B cell (primary cell): Measurements from ENCODE around the gene RASL10A. TPM values are rescaled to one million over a fixed set of nuclear protein-coding genes. Genes with fewer than 3 reads are reported as not detected.

Source experiments
- ATAC-seq: fragments of 200-7000 bp; cut with Tn5 transposase; one replicate; pipeline ENCODE4 v1.10.0; 2021; ENCODE audit warnings: low read depth, mild to moderate bottlenecking, moderate number of reproducible peaks, moderate library complexity
- CTCF ChIA-PET: fragments of 350-600 bp; sonication (Branson Sonifier 250); formaldehyde crosslinking; loops from one replicate; lab custom pipeline; 2021; ENCODE audit warnings: antibody characterized with exemption, inconsistent platforms; lab: Charles Lee
- POLR2A ChIA-PET: fragments of 350-600 bp; sonication (Branson Sonifier 250); formaldehyde crosslinking; loops from one replicate; lab custom pipeline; 2021; ENCODE audit warnings: antibody characterized with exemption; lab: Charles Lee
- DNase-seq: peaks from one replicate; pipeline ENCODE4 v3.0.0; 2013
- H2AFZ ChIP-seq: 2 replicates; pipeline ENCODE4 v1.6.1; 2012; ENCODE audit warnings: mild to moderate bottlenecking, low read depth, low read length; ENCODE audit not compliant: insufficient read depth, poor library complexity, severe bottlenecking
- H3K27ac ChIP-seq, 2 donors: 1 replicate in 1 of 2; 2 replicates in 1 of 2; pipeline ENCODE4 v1.5.1; 2012 to 2013; ENCODE audit warnings: low read length in 2 of 2, mild to moderate bottlenecking in 2 of 2, moderate library complexity in 1 of 2
- H3K27me3 ChIP-seq, 4 experiments: fragments of 200-600 bp in 1 of 4; sonication (generic) in 1 of 4; replicated peaks in 1 of 4; 1 replicate in 2 of 4; 2 replicates in 2 of 4; pipeline versions ENCODE4 v1.6.1 to v1.7.0; 2013 to 2016; ENCODE audit warnings: low read length in 3 of 4, mild to moderate bottlenecking in 2 of 4, mixed read lengths in 1 of 4, moderate library complexity in 1 of 4; ENCODE audit not compliant: insufficient read depth in 4 of 4, control insufficient read depth in 3 of 4; ENCODE audit errors: control extremely low read depth in 1 of 4
- H3K36me3 ChIP-seq, 2 experiments: replicated peaks in 1 of 2; 1 replicate in 1 of 2; 2 replicates in 1 of 2; pipeline versions ENCODE4 v1.6.1 to v1.7.1; 2013; ENCODE audit warnings: low read length in 1 of 2; ENCODE audit not compliant: insufficient read depth in 2 of 2, control insufficient read depth in 1 of 2; ENCODE audit errors: control extremely low read depth in 1 of 2, extremely low read depth in 1 of 2
- H3K4me1 ChIP-seq, 2 donors: fragments of 200-600 bp in 1 of 2; sonication (generic) in 1 of 2; 1 replicate in 1 of 2; 2 replicates in 1 of 2; pipeline versions ENCODE4 v1.5.1 to v1.6.1; 2013 to 2017; ENCODE audit warnings: low read length in 2 of 2; ENCODE audit not compliant: control insufficient read depth in 2 of 2, insufficient read depth in 2 of 2
- H3K4me2 ChIP-seq: replicated peaks from 2 replicates; pipeline ENCODE3; 2012; ENCODE audit warnings: mild to moderate bottlenecking, low read depth, low read length; ENCODE audit not compliant: poor library complexity, severe bottlenecking
- H3K4me3 ChIP-seq, 5 experiments: fragments of 200-600 bp in 1 of 5; sonication (generic) in 1 of 5; 1 replicate in 3 of 5; 2 replicates in 2 of 5; pipeline versions ENCODE4 v1.5.1 to v1.7.0; 2011 to 2016; ENCODE audit warnings: low read length in 4 of 5, mild to moderate bottlenecking in 4 of 5, low read depth in 2 of 5, control low read depth in 1 of 5, moderate library complexity in 1 of 5; ENCODE audit not compliant: insufficient read depth in 1 of 5; ENCODE audit errors: control extremely low read depth in 1 of 5, extremely low read depth in 1 of 5
- H3K79me2 ChIP-seq: fragments of 200-600 bp; sonication (generic); one replicate; pipeline ENCODE4 v1.6.0; 2016; ENCODE audit warnings: low read length; ENCODE audit not compliant: control insufficient read depth, insufficient read depth
- H3K9ac ChIP-seq: fragments of 200-600 bp; sonication (generic); 2 replicates; pipeline ENCODE4 v1.6.1; 2017; ENCODE audit warnings: mild to moderate bottlenecking, low read length, moderate library complexity
- H3K9me3 ChIP-seq, 3 donors: one replicate each; pipeline versions ENCODE4 v1.6.1 to v1.7.1; 2013; ENCODE audit warnings: low read length in 2 of 3; ENCODE audit not compliant: control insufficient read depth in 2 of 3, insufficient read depth in 1 of 3; ENCODE audit errors: control extremely low read depth in 1 of 3
- H4K20me1 ChIP-seq: 2 replicates; pipeline ENCODE4 v1.6.0; 2012; ENCODE audit warnings: mild to moderate bottlenecking, low read length; ENCODE audit not compliant: insufficient read depth, control insufficient read depth, poor library complexity, severe bottlenecking
- H3K27ac Mint-ChIP-seq: one replicate; pipeline ENCODE4 v1.8.0; 2021; ENCODE audit warnings: mixed read lengths
- H3K27me3 Mint-ChIP-seq: one replicate; pipeline ENCODE4 v1.8.0; 2021; ENCODE audit warnings: mixed read lengths
- H3K4me1 Mint-ChIP-seq: one replicate; pipeline ENCODE4 v1.8.0; 2021; ENCODE audit warnings: mixed read lengths
- H3K4me3 Mint-ChIP-seq: one replicate; pipeline ENCODE4 v1.8.0; 2021; ENCODE audit warnings: mixed read lengths
- H3K9me3 Mint-ChIP-seq: one replicate; pipeline ENCODE4 v1.8.0; 2022; ENCODE audit warnings: mixed read lengths; ENCODE audit not compliant: insufficient read depth
- CTCF ChIP-seq: fragments of 200-600 bp; IDR thresholded peaks from one replicate; pipeline ENCODE4 v1.8.0; 2022; ENCODE audit warnings: antibody characterized with exemption, mild to moderate bottlenecking
- EZH2 ChIP-seq: IDR thresholded peaks from 2 replicates; pipeline ENCODE4 v1.6.1; 2012; ENCODE audit warnings: borderline replicate concordance, low read depth, mild to moderate bottlenecking, moderate library complexity, low read length; ENCODE audit not compliant: insufficient read depth, poor library complexity, severe bottlenecking
- WGBS: methylation state at CpG from one replicate; pipeline ENCODE4 v1.1.5; 2013; ENCODE audit warnings: missing lambda C conversion rate; ENCODE audit not compliant: insufficient coverage; 5-methylcytosine and 5-hydroxymethylcytosine counted together
- intact Hi-C: fragments of 100-400 bp; cut with micrococcal nuclease; formaldehyde crosslinking; loops from one replicate; pipeline ENCODE4 v1.10.0; 2022
- polyA plus RNA-seq: library from polyadenylated mRNA; depleted of rRNA; stranded (reverse); fragments of >200 nt; gene quantifications from 2 replicates; pipeline ENCODE4 v1.2.3, GENCODE V29; 2012
- total RNA-seq, 2 donors: library from RNA; stranded (reverse); fragments of 120-200 nt in 1 of 2; gene quantifications; 1 replicate in 1 of 2; 2 replicates in 1 of 2; pipeline versions ENCODE4 v1.2.3 to v1.2.4, GENCODE V29; 2013 to 2022

RASL10A gene
- total and polyA plus RNA-seq, 2 donors (not counting 1 experiment from before 2014, with no cell fraction given), result 2.8 to 4.7 TPM

GRCh38 chr22:29277927-29278326 is 37.6 kb downstream of the RASL10A start:
- POLR2A ChIA-PET, result no interaction called here
- intact Hi-C loops, result no loop called here
- Histone ChIP-seq H4K20me1 (peaks cover 82% of the 10 kb centered on the region), H3K9me3 (peaks cover 0 to 2% (median 0%) of the 10 kb centered on the region in 3 donors), H3K4me1 (no peaks in the 10 kb centered on the region), H3K4me2 (no peak overlapping the region), H3K27ac (no peak overlapping the region), H3K27me3 (no peaks in the 10 kb centered on the region), H3K36me3 (peaks cover 14 to 79% of the 10 kb centered on the region in 2 experiments), H2AFZ (no peak overlapping the region), H3K79me2 (peaks cover 80% of the 10 kb centered on the region), H3K4me3 (no peak overlapping the region), H3K9ac (no peak overlapping the region)
- Mint-ChIP-seq H3K4me3 (no peak overlapping the region), H3K9me3 (no peaks in the 10 kb centered on the region), H3K4me1 (peaks cover 34% of the 10 kb centered on the region), H3K27me3 (no peaks in the 10 kb centered on the region), H3K27ac (no peak overlapping the region)
- no peak for DNase-seq
- CTCF ChIA-PET, result no interaction called here
- no CpG with 5 or more reads among the region's 1 CpG for WGBS
- TF ChIP-seq CTCF (no peak), EZH2 (no peak)
- ATAC-seq, result no peak

- Mint-ChIP-seq H3K4me1 (peaks cover 51% of the 10 kb centered on the region), H3K27ac (no peak overlapping the region), H3K9me3 (no peaks in the 10 kb centered on the region), H3K4me3 (no peak overlapping the region), H3K27me3 (no peaks in the 10 kb centered on the region)
- peaks cover 8 to 79% of the 10 kb centered on the region in 2 experiments for H3K36me3 ChIP-seq
- no peak overlapping the region for H3K9ac ChIP-seq
- WGBS, result 100% methylated on average over 1 of the region's 3 CpGs
- H3K4me3 ChIP-seq, result no peak overlapping the region
- intact Hi-C loops, result no loop called here
- ATAC-seq, result no peak
- TF ChIP-seq EZH2 (no peak), CTCF (no peak)
- CTCF ChIA-PET, result no interaction called here
- peaks cover 12 to 15% of the 10 kb centered on the region in 2 donors for H3K4me1 ChIP-seq
- peaks cover 84% of the 10 kb centered on the region for H4K20me1 ChIP-seq
- no peak overlapping the region for H3K27ac ChIP-seq
- no peak overlapping the region for H2AFZ ChIP-seq
- peaks cover 90% of the 10 kb centered on the region for H3K79me2 ChIP-seq
- POLR2A ChIA-PET, result no interaction called here
- H3K4me2 ChIP-seq, result no peak overlapping the region
- peaks cover 0 to 2% (median 0%) of the 10 kb centered on the region in 3 donors for H3K9me3 ChIP-seq
- no peak for DNase-seq
- H3K27me3 ChIP-seq, result no peaks in the 10 kb centered on the region
Measured at GRCh38 chr22:29275819-29276565, 39.5 kb downstream of the RASL10A start.
